T-helper 17 cell (primary cell): ENCODE results near the gene LMOD2. TPM values are rescaled to one million over a fixed set of nuclear protein-coding genes. Genes with fewer than 3 reads are reported as not detected.

Experiments
- ATAC-seq: fragments of 150-1000 bp; cut with Tn5 transposase; 2 replicates; pipeline ENCODE4 v1.10.0; 2021; ENCODE audit warnings: mild to moderate bottlenecking, moderate library complexity
- DNase-seq, 3 donors: peaks; one replicate each; pipeline versions ENCODE4 v3.0.0 to v3.0.0-alpha.2; 2020 to 2021
- H3K9me3 ChIP-seq: one replicate; pipeline ENCODE4 v1.7.0; 2013; ENCODE audit warnings: low read length, mild to moderate bottlenecking; ENCODE audit not compliant: control insufficient read depth, poor library complexity, severe bottlenecking
- H3K27ac Mint-ChIP-seq: one replicate; pipeline ENCODE4 v1.8.0; 2022; ENCODE audit warnings: mild to moderate bottlenecking, moderate library complexity, mixed read lengths
- H3K27me3 Mint-ChIP-seq: one replicate; pipeline ENCODE4 v1.8.0; 2022; ENCODE audit warnings: mixed read lengths
- H3K36me3 Mint-ChIP-seq: one replicate; pipeline ENCODE4 v1.8.0; 2022; ENCODE audit warnings: low read depth, mixed read lengths
- H3K4me1 Mint-ChIP-seq: one replicate; pipeline ENCODE4 v1.8.0; 2022; ENCODE audit warnings: mild to moderate bottlenecking, mixed read lengths
- H3K4me3 Mint-ChIP-seq: one replicate; pipeline ENCODE4 v1.8.0; 2022; ENCODE audit warnings: mild to moderate bottlenecking, moderate library complexity, mixed read lengths
- total RNA-seq, 4 donors: library from RNA in 2 of 4; stranded (reverse) in 2 of 4; gene quantifications; one replicate each; pipeline ENCODE4 v1.2.3 and lab custom pipeline; 2022 to 2026

LMOD2 gene
- total RNA-seq, 2 donors from 2014 or later, result not detected

DNA sequence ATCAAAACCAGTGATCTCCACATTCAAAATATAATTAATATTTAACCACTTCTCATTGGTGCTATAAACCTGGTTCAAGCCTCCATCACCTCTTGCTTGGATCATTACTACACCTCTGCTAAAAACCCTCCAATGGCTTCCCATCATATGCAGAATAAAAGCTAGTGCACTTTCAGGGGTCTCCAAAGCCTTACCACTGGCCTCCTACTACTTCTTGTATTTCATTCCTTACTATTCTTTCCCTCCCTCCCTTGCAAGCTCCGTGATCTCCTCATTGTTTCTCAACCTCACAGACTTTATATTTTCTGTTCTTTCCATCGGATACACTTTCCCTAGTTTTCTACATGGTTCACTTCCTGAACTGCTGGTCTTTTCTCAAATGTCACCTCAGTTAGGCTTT lies 31.5 kb downstream of the LMOD2 start:
- no peak for ATAC-seq

DNA sequence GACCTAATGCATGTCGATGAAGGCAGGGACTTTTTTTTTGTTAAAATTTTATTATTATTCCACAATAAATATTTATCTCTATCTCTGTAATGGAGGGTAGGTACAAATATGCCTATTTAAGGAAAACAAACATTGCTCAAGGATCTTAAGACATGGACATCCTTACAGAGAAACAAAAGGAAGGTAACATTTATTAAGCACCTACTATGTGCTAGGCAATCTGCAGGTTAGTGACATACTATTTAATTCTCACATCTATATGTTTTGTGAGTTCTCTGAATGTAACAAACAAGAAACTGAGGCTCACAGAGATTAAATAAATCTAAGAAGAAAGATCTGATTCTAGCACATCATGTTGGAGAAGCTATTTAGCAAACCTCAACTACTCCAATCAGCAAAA lies 32.1 kb downstream of the LMOD2 start:
- ATAC-seq (no peak), DNase-seq (no peak)
- no peaks in the 10 kb centered on the region for H3K9me3 ChIP-seq
- H3K4me3 Mint-ChIP-seq, result no peak overlapping the region
- no peaks in the 10 kb centered on the region for H3K27me3 Mint-ChIP-seq
- peaks cover 13% of the 10 kb centered on the region for H3K4me1 Mint-ChIP-seq
- peak overlapping the region; percentile 89 for H3K27ac Mint-ChIP-seq
- peaks cover 16% of the 10 kb centered on the region for H3K36me3 Mint-ChIP-seq

More for the DNA sequence above, 31.5 kb downstream of the LMOD2 start:
- peaks cover 13% of the 10 kb centered on the region for H3K4me1 Mint-ChIP-seq
- no peak overlapping the region for H3K4me3 Mint-ChIP-seq
- no peaks in the 10 kb centered on the region for H3K27me3 Mint-ChIP-seq
- peaks cover 14% of the 10 kb centered on the region for H3K36me3 Mint-ChIP-seq
- H3K9me3 ChIP-seq, result no peaks in the 10 kb centered on the region
- no peak for DNase-seq
- H3K27ac Mint-ChIP-seq, result peak overlapping the region; percentile 89

DNA sequence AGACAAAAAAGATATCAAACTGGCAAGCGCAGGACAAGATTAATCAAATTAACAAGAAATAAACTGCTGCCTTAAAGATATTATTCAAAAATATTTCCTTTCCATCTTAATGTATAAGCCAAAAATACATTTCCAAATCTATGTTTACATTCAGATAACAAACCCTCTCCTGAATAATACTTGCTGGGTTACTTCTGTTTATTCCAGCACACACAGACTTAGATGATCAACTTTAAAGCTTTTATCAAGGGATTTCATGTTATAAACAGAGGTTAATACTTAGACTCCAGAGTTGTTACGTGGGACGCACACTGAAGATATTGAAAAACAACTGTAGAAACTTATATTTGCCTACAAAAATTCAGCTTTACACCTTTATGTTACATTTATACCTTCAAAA lies 33.6 kb downstream of the LMOD2 start:
- no peaks in the 10 kb centered on the region for H3K27me3 Mint-ChIP-seq

GRCh38 chr7:123690550-123690949 lies 34.9 kb downstream of the LMOD2 start:
- Mint-ChIP-seq H3K4me1 (peaks cover 8% of the 10 kb centered on the region), H3K27ac (no peak overlapping the region), H3K36me3 (peaks cover 10% of the 10 kb centered on the region), H3K4me3 (no peak overlapping the region), H3K27me3 (no peaks in the 10 kb centered on the region)
- no peak for ATAC-seq
- no peak for DNase-seq
- H3K9me3 ChIP-seq, result no peaks in the 10 kb centered on the region

More for the DNA sequence above, 33.6 kb downstream of the LMOD2 start:
- Mint-ChIP-seq H3K36me3 (peaks cover 16% of the 10 kb centered on the region), H3K4me3 (no peak overlapping the region), H3K27ac (no peak overlapping the region), H3K4me1 (peaks cover 13% of the 10 kb centered on the region)
- no peaks in the 10 kb centered on the region for H3K9me3 ChIP-seq
- ATAC-seq (no peak), DNase-seq (no peak)

DNA sequence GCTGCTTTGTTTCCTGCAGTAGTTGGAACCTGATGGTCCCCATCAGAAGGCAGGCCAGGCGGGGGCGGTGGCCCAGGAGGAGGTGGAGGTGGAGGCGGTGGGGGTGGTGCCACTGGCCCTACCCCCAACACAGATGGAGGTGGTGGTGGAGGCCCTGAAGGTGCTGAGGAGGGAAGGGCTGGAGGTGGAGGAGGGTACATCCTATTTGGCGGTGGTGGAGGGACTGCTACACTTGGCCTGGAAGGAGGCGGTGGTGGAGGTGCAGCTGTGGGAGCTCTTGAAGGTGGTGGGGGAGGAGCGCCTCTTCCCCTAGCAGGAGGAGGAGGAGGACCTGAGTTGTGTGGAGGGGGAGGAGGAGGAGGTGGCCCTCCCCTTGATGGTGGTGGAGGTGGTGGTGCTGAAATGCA lies 36.8 kb downstream of the LMOD2 start:
- no peak overlapping the region for H3K4me3 Mint-ChIP-seq
- H3K27ac Mint-ChIP-seq, result peak overlapping the region; percentile 24
- H3K9me3 ChIP-seq, result no peaks in the 10 kb centered on the region
- no peak for ATAC-seq
- H3K36me3 Mint-ChIP-seq, result peaks cover 4% of the 10 kb centered on the region
- peaks cover under 1% of the 10 kb centered on the region for H3K4me1 Mint-ChIP-seq
- DNase-seq, result no peak
- no peaks in the 10 kb centered on the region for H3K27me3 Mint-ChIP-seq

DNA sequence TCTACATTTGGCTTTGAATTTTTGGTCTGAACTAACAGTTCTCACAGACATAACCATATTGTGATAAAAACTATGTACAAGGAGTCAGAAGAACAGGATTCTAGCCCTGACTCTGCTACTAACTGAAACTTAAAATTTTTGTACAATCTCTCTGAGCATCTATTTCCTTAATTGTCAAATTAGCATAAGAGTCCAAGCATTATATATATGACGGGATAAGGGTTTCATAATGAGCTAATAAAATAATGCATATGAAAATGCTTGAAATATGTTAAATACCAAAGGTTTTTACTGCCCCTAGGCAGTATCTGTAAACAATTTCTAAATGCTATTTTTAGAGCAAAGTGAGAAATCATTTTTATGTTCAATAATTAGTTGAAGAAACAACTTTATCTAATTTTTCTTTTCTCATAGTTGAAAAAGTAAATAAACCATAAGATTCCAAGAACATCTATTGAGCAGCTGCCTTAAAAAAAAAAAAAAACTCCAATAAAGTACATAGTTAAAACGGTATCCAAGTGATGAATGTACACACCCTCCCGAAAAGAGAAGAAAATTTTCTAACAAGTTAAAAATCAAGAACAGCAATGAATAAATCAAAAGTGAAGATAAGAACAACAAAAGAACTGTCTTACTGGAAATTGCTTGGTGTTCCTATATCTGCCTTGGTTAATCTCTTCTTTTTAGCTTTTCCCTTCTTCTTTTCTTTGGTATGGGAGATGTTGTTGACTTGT lies 40.4 kb downstream of the LMOD2 start:
- no peaks in the 10 kb centered on the region for H3K27me3 Mint-ChIP-seq
- peaks cover 2% of the 10 kb centered on the region for H3K36me3 Mint-ChIP-seq
- H3K4me1 Mint-ChIP-seq, result no peaks in the 10 kb centered on the region

DNA sequence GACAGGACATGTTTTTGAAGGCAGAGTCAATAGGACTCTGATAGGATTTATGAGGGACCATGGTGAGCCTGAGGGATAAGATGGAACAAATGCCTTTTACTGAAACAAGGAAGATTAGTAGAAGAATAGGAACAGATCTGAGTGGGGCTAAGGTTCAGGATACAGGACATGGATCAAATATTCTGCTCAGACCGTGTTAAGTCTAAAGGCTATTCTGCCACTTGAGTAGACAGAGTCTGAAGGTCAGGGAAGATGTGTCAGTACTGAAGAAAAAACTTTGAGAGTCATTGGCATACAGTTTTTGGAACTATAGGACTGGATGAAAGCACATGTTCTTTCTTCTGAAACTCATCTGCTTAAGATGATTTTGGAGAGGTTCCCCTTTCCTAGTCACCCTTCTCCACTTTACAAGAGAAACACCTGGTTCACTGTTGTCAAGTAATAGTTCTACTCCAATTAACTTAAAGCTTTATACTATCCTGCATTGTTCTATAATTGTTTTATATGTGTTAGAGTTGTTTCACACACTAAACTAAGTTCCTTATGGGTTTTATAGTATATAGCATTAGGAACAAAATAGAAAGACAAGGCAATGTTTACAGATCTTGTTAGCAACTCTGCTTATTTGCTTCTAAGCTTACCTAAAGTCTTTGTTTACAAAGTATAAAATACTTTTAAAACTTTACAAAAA lies 49.7 kb downstream of the LMOD2 start:
- no peak for DNase-seq
- H3K4me3 Mint-ChIP-seq, result no peak overlapping the region
- ATAC-seq, result no peak
- peaks cover 10% of the 10 kb centered on the region for H3K36me3 Mint-ChIP-seq
- H3K9me3 ChIP-seq, result no peaks in the 10 kb centered on the region
- H3K27ac Mint-ChIP-seq, result no peak overlapping the region
- H3K4me1 Mint-ChIP-seq, result peaks cover 7% of the 10 kb centered on the region
- H3K27me3 Mint-ChIP-seq, result no peaks in the 10 kb centered on the region

More for the DNA sequence above, 40.4 kb downstream of the LMOD2 start:
- Mint-ChIP-seq H3K4me3 (no peak overlapping the region), H3K27ac (no peak overlapping the region)
- ATAC-seq, result no peak
- no peak for DNase-seq
- H3K9me3 ChIP-seq, result no peaks in the 10 kb centered on the region

DNA sequence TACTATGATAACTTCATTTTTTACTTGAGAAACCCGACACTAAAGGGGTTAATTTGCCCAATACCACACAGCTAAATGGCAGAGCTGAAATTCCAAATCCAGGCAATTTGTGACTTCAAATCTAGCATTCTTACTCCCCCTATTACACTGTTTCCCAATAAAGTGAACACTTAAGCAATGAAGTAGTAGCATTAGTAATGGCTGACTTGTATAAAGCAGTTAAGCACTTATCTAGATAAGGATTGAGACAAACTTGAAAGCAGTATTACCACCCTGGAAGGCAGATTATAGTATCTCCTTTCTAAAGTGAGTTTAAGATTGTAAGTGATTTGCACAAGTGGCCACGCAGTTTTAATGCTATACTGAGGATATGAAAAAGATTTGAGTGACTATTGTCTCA lies 53.9 kb downstream of the LMOD2 start:
- DNase-seq (no peak), ATAC-seq (no peak)
- Mint-ChIP-seq H3K4me1 (peaks cover 23% of the 10 kb centered on the region), H3K27ac (no peak overlapping the region), H3K36me3 (peaks cover 13% of the 10 kb centered on the region), H3K4me3 (no peak overlapping the region), H3K27me3 (no peaks in the 10 kb centered on the region)
- H3K9me3 ChIP-seq, result no peaks in the 10 kb centered on the region

DNA sequence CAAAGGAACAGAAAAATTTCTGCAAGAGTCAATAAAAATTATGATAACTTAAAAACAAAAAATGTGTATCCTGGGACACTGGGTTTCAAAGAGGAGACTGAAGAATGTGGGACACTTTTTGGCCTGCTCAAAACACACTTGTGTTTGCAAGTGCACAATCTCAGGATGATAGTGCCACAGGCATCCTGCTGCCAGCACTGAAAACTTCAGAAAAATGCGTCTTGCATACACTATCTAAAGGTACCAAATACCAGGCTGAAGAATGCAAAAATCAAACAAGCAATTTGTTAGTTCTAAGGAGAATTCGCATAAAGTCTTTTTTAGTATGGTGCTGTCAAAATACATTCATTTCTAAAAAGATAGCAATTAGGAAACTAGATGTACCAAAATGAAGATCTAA lies 55.0 kb downstream of the LMOD2 start:
- H3K36me3 Mint-ChIP-seq, result peaks cover 8% of the 10 kb centered on the region
- H3K4me3 Mint-ChIP-seq, result no peak overlapping the region
- DNase-seq, result no peak
- H3K27ac Mint-ChIP-seq, result peak overlapping the region; percentile 77
- peaks cover 25% of the 10 kb centered on the region for H3K4me1 Mint-ChIP-seq
- no peaks in the 10 kb centered on the region for H3K9me3 ChIP-seq
- ATAC-seq, result no peak
- no peaks in the 10 kb centered on the region for H3K27me3 Mint-ChIP-seq

- Mint-ChIP-seq H3K4me1 (peaks cover 30% of the 10 kb centered on the region), H3K27ac (peak overlapping the region; percentile 77), H3K36me3 (peaks cover 10% of the 10 kb centered on the region), H3K27me3 (no peaks in the 10 kb centered on the region), H3K4me3 (no peak overlapping the region)
- DNase-seq (no peak), ATAC-seq (no peak)
- no peaks in the 10 kb centered on the region for H3K9me3 ChIP-seq
Measured at GRCh38 chr7:123711832-123712293, 56.2 kb downstream of the LMOD2 start.

DNA sequence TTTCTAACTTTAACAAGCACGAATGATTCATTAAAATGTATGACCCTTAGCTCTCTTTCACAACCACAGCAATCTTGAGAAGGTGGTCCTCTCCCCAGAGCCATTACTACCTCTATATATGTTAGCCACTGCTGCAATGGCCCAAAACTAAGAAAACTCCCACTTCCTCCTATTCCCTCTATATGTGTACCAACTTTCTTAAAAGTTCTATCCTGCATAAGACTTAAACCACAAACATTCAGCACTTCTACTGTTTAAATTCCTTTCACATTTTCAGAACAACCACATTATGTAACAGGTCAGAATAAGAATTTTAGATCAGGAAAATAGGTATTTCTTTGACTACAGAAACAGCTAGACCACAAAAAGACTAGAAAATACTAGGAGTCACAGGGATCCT lies 57.0 kb downstream of the LMOD2 start:
- Mint-ChIP-seq H3K4me1 (peaks cover 33% of the 10 kb centered on the region), H3K36me3 (peaks cover 10% of the 10 kb centered on the region)

More for the DNA sequence above, 57.0 kb downstream of the LMOD2 start:
- H3K27me3 Mint-ChIP-seq, result no peaks in the 10 kb centered on the region
- ATAC-seq (no peak), DNase-seq (no peak)
- H3K4me3 Mint-ChIP-seq, result peak overlapping the region; percentile 67
- H3K9me3 ChIP-seq, result no peaks in the 10 kb centered on the region
- H3K27ac Mint-ChIP-seq, result peak overlapping the region; percentile 77
